Stimulated activated CD8-positive, alpha-beta memory T cell treated with anti-CD3 and anti-CD28 coated beads, Interleukin-12 subunit alpha, Interleukin-12 subunit beta, amount 100 ng/mL, for 4 hours (primary cell): Measurements from ENCODE around the gene GLO1.
"Not testable (repeated sequence)": the region's sequence is repeated elsewhere in the genome, so short reads cannot be mapped to it uniquely, and the experiment has no call there.

Source experiments
- DNase-seq: peaks from one replicate; pipeline ENCODE4 v3.0.0-alpha.2; 2020; ENCODE audit warnings: low read depth

Gene GLO1

DNA sequence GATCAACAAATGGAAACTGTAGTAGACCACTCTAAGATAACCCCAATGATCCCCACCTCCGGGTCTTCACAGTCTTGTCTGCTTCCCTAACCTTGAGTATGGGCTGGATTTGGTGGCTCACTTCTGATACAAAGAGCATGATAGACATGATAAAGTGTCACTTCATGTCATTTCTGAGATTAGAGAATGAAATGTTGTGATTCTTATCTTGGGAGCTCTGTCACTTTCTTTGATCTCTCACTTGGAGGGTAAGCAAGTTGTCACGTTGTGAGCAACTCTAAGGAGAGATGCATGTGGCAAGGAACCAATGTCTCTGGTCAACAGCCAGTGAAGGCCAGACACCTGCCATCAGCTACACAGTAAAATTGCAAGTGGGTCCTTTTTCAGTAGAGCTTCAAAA is 3.0 kb upstream of the GLO1 start:
- no peak for DNase-seq

DNA sequence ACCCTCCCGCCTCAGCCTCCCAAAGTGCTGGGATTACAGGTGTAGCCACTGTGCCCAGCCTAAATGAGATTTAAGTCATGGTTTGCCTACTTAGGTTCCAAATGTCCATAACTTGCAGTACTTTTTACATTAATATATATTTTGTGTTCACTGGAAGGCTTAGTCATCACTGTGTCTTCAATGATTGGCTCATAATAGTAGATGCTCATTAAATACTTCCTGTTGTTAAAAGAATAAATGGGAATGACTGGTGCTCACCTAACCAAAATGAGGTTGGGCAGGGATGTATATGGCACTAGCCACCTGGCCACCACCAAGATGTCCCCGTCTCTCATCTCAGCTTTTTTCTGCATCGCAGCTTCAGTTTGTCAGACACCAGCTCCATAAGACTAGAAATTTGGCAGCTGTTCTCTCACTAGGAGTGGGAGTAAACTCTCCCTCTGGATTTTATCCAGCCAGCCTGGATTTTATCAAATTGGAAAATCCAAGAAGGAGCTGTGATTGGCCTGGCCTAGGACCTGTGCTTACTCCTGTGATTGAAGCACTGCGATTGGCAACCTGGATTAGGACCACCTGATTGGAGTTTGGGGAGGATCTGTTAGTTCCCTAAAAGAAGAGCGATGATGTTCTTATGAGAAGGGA is 1.1 kb upstream of the GLO1 start:
- no peak for DNase-seq

DNA sequence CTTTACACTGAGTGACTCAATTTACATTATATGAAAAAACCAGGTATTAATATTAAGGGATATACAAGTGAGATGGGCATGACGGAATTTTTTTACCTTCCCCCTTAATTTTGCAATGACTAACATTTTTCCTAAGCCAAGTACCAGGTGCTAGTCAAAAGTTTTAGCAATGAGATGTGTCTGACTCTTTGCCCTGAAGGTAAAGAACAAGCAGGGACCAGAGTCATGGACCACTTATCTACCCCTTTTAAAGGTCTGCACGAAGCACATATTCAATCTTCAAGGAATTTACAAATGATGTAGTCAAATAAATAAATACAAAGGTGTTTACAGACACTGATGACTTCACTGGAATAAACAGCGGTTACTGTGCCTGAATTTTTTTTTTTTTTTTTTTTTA is 1.4 kb downstream of the GLO1 start:
- no peak for DNase-seq

DNA sequence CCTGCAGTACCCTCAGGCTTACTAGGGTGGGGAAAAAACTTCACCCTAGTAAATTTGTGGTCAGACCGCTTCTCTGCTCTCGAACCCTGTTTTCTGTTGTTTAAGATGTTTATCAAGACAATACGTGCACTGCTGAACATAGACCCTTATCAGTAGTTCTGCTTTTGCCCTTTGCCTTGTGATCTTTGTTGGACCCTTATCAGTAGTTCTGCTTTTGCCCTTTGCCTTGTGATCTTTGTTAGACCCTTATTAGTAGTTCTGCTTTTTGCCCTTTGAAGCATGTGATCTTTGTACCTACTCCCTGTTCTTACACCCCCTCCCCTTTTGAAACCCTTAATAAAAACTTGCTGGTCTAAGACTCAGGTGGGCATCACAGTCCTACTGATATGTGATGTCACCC is 3.2 kb downstream of the GLO1 start:
- not testable (repeated sequence) for DNase-seq

DNA sequence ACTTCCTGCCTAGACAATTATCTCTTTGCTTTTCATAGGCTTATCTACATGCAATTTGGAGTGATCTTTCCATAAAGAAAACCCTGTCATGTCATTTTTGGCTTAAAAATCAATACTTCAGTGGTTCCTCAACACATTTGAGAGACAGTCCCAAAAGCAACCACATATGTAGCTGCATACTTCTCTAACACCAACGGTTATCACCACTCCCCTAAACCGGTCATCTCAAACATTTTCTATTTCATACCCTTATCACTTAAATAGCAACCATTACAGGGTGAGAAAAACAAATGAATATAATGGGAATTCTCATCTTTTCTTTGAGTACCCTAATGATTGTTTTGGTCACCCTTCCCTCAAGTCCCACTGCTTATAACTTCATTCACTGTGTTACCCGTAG is 5.1 kb downstream of the GLO1 start:
- no peak for DNase-seq

DNA sequence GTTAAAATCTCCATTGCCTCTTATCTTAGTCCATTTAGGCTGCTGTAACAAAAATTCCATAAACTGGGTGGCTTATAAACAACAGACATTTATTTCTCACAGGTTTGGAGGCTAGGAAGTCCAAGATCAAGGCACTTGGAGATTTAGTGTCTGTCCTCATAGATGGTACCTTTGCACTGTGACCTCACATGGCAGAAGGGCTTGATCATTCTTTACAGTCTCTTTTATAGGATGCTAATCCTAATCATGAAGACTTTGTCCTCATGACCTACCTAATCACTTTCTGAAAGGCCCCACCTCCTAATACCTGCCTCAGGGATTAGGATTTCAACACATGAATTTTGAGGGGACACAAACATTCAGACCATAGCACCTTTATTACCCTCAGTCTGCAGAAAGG is 6.6 kb downstream of the GLO1 start:
- DNase-seq = no peak

DNA sequence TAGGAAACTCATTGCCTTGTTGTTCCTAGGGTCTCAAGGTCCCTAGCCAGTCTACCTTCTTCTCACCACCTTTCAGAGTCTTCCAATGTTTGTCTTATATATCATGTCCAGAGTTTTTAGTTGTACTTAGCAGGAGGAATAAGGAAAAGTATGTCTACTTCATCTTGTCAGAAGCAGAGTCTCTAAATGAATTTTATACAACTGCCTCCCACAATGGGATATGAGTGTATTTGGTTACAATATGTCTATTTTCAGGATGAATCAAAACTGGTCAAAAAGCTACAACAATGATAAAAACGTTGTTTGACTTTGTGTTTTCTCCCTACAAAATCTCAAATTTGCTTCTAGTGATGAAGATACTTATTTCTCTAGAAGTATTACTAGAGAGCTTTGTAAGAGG is 7.0 kb downstream of the GLO1 start:
- no peak for DNase-seq

DNA sequence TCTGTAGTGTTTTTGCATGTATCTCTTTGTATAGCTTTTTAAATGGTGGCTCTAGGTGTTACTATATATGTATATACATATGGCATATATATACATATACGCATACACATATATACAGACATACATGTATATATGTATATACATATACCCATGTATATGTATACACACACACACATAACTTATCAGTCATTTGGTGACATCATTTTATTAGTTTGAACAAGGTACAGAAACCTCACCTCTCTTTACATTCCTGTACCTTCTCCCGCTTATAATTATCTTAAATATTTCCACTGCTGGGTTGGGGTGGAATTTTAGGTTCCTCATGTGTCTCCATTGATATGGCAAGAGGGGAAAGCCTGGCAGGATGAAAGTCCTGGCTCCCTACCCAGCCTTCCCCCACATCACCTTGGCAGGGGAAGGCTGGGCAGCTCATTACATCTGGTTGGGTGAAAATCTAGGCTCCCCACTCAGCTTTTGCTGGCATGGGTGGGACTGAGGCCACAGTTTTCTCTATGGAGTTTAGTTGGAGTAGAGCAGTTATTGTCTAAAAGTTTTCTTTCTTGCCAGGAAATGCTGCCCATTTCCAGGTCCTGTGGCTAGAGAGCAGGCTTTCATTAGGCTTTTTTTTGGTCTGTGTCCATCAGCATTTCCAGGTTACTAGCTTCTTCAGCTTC is 7.6 kb downstream of the GLO1 start:
- DNase-seq = no peak

DNA sequence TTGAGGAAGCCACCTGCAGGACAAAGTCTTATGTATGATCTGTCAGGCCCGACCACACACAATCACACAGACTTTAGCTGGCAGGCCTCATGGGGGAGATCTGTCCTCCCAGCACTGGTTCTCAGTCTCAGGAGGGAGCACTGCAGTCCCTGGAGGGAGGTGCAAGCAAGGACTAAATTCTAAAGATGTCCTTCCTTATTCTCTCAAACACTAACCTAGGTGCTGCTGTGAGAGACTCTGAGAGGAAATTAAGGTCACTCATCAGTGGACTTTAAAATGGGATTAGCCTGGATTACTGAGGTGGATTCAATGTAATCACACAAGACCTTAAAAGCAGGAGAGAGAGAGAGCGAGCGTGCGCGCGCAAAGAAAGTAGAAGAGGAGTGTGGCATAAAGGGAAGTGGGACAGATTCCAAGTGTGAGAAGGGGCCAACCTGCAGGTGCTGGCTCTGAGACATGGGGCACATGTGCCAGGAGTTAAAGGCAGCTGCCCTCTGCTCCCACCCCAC is 14.3 kb downstream of the GLO1 start:
- DNase-seq = no peak

DNA sequence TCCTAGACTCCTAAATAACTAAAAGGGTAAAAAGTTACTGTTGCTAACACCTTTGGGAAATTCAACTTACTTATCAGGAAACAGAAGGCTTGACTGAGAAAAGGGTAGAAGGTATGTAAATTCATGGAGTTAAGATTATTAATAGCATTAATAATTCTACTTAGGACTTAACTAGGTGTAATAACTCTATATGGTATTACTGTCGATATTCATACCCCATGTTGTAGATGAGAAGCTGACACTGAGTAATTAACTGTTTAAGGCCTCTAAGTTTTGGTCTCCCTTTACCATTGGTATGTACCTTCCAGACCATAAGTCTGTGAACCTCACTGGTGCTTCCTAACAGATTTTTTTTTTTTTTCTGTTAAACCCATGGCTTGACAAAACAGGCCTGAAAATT is 15.4 kb downstream of the GLO1 start:
- DNase-seq = no peak

DNA sequence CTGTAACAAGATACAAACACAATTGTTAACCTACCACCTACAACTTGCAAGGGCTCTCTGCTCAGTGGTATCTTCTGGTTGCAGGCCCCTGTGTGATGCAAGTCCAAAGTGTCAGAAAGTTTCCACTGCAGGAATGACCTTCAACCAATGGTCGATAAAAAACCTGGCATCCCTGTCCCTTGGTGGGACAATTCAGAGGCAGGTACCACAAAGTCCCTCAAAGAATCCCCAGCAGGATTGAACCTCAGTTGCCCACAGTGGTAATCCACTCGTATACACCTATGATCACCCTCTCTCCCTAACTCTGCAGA is 15.9 kb downstream of the GLO1 start:
- no peak for DNase-seq

DNA sequence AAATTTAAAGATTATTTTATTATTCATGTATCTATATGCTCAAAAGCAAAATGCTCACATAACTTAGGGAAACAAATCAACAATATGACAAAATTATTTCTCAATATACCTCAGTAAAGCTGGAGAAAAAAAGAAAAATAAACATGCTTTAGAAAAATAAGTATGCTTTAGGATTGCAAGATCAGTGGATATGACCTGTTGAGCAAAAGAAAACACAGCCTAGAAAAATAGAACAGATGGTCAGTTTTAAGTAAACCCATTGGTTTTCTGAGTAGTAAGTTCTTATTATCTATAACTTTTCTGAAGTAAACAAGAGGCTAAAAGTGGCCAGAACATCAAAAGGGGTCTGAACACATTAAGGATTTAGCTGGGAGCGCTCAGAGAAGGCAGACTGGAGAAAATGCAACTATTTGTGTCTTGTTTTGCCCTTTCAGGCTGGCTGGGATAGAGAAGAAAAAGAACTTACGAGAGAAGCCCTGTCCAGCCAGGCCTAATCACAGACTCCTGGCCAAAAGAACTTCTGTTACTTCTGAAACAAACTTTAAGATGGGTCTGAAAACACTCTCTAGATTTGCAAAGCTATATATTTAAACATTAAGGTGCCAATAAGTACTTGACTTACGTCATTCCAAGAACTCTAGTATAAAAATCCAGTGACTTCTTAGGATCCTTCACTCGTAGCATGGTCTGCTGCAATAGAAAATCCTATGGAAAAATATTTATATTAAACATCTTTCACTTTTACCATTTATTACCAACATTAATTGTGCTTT is 16.5 kb downstream of the GLO1 start:
- DNase-seq = no peak

DNA sequence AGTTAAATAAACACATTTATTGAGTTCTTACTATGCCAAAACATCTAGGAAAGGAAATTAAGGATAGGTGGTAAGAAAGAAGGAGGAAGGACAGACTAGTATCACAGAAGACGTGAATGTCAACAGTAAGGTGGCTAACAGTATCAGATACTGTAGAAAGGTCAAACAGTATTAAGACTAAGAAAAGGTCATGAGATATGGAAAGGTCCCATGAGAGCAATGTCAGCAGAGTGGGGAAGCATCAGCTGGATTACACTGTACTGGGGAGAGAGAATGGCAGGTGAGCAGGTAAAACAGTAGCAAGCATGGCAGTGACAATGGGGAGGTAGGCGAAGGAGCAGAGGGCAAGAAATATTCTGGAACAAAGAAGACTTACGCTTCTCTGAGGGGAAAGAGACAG is 18.0 kb downstream of the GLO1 start:
- no peak for DNase-seq

DNA sequence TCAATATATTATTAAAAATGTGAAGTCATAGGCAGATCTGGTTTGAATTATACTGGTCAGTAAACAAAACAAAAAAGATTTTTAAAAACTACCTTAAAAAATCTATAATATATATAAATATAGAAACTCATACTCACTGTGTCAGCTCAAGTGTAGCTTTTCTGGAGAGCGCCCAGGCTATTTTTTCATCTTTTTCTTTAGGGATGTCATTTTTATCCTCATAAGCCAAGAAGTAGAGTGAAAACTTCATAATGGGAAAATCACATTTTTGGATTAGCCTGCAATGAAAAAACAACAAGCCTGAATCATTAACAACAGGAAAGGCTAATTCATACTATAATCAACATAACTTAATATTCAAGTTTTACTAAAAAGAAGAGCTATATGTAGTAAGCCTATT is 18.7 kb downstream of the GLO1 start:
- DNase-seq = no peak

DNA sequence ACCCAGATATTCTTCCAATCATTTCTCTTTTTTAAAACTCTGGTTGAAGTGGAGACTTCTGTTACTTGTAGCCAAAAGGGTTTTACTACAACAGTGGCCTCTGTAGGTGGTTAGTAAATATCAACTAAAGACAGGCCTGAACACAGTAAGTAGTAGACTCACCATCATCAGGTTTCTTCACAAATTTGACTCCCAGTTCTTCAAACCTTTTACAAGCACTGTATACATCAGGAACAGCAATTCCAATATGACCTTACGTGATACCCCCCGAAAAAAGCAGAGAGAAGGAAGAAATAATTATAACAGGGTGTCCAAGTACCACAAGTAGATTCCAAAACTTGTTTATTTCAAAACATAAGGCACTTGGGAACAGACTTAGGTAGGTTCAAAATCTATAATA is 21.1 kb downstream of the GLO1 start:
- DNase-seq = no peak

DNA sequence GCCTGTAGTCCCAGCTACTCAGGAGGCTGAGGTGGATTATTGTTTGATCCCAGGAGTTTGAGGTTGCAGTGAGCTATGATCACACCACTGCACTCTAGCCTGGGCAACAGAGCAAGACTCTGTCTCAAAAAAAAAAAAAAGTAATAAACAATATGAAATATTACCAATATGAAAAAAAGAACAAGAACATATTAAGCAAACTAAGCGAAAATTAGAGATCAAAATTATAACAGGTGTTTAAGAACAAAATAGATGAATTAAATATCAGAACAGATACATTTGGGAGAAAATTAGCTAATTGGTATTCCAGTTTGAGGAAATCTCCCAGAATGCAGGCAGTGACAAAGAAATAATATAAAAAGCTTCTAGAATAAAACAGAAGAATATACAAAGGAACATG is 23.3 kb downstream of the GLO1 start:
- DNase-seq = no peak

DNA sequence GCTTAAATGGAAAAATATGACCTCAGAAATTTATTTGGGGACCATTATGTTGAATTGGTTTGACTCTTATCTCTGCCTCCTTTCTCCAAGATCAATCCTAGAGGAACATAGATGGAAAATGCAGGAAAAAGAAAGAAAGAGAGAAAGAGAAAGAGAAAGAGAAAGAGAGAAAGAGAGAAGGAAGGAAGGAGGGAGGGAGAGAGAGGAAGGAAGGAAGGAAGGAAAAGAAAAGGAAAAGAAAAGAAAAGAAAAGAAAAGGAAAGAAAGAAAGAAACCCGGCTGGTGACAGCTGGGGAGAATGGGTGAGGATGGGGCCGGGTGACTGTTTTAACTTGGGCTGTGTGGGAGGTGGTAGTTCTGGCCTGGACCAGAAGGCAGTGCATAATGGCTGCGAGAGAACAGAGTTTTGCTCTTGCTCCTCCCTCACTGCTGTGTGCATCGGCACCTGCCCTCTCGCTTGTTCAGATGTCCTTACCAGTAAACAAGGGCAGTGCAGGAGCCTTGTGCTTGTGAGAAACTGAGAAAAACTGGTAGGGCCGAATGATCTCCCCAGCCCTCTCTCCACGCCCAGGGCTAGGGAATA is 24.7 kb downstream of the GLO1 start:
- DNase-seq = no peak

DNA sequence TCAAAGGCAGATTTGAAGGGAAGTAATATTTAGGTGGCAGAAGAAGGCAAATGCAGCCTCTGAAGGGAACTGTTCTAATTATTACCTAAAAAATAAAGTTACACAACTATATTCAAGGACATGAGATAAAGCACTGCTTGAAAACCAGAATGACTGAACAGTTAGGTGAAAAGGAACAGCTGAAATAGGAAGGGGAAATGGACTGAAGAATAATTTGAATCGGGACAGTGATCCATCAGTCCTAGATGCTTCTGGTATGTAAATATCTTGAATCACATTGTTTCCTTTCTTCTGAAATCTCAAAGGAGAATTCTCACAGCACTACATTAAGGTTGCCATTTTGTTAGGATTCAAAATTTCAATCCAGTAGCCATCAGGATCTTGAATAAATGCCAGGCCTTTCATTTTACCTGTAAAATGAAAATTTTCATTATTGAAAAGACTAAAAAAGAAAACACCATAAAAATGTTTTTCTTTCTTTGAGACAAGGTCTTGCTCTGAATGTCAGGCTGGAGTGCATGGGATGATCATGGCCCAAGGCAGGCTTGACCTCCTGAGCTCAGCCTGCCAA is 25.9 kb downstream of the GLO1 start:
- DNase-seq = no peak

DNA sequence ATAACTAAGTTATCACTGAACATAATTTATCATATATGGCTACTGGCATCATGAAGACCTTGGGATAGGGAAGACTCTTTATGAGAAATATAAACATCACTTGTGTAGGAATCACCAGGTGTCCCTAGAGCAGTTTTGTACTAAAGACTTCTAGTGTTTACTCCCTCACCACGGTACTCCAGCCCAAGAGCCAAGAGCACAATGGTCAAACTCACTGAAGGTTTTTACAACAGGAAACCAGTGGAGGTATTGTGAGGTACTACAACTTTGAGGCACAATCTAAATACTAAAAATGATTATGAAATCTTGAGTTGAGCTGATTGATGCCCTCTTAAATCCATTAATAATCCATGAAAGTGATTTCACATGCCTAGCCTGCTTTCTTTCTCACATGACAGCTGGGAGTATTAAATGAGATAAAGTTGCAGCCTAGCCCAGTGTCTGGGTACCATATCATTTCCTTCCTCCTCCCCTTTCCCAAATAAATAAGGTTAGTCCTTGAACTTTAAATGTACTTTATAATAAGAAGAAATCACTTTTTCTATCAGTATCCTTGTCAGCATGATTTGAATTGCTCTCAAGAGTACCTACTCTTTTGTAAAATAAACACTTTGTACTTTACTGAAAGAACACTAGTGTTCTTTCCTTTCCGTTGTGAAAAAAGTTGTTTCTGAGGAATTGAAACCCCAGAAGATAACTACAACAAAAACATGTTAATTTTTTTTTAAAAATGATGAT is 26.5 kb downstream of the GLO1 start:
- no peak for DNase-seq

DNA sequence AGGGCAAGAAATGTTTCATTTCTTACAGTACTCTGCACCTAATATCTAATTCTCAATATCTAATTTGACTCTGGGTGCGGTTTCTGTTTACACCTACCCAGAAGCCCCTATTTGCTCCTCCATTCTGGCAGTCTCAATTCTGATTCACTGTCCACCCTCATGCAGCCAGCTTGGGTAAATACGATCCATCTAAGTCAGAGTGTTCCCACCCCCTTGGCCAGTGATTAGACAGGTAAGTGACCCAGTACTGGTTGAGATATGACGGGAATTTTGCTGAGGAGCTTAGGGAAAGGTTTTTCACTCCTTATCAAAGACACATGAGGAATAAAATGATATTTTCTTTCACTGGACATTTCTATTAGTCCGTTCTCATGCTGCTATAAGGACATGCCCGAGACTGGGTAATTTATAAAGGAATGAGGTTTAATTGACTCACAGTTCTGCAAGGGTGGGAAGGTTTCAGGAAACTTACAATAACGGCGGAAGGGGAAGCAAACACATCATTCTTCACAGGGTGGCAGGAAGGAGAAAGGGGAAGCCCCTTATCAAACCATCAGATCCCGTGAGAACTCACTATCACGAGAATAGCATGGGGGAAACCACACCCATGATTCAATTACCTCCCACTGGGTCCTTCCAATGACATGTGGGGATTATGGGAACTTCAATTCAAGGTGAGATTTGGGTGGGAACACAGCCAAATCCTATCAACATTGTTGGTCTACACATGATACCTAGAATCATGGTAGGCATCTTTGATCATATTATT is 29.4 kb downstream of the GLO1 start:
- no peak for DNase-seq

DNA sequence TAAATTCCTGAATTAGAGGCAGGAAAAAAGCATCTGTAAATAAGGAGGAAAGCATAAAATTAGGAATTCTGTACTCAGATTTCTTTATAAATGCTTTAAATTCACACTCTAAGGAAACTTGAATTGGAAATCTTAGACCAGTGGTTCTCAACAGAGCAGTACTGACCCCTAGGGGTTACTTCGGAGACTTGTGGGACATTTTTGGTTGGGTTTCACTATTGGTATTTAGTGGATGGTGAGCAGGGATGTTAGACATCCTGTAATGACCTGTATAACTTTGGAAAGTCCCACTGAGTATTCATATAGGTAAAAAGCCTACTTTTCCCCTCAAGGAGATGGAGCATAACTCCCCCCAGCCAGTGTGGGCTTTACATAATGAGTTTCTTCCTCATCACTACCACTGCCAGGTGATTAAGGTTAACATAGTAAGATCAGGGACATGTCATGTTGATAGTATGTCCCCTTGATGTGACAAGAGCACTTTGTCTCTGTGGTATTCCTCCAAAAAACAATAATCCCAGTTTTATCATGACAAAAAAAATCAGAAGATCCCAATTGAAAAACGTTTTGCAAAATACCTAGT is 31.0 kb downstream of the GLO1 start:
- DNase-seq = no peak
